A549 (cell line): ENCODE data around the gene NDUFAF5. TPM values are rescaled to one million over a fixed set of nuclear protein-coding genes. Genes with fewer than 3 reads are reported as not detected.
A peak's percentile ranks its signal among the peaks of the same experiment; 100 is the strongest.

Source experiments
- ATAC-seq, 2 experiments: fragments of 200-7000 bp in 1 of 2; fragments of >200 bp in 1 of 2; cut with Nextera tagmentation in 1 of 2; cut with Tn5 transposase in 1 of 2; 3 replicates each; pipeline versions ENCODE4 v1.8.0 to v1.9.1; 2018 to 2020; ENCODE audit warnings: mild to moderate bottlenecking in 1 of 2, moderate library complexity in 1 of 2
- CTCF ChIA-PET: fragments of 300-600 bp; sonication (Branson Sonifier 250); formaldehyde crosslinking; extraction: SDS; loops from one replicate; lab custom pipeline; 2021; ENCODE audit warnings: antibody characterized with exemption, inconsistent platforms; lab: Yijun Ruan, JAX
- POLR2A ChIA-PET: fragments of 350-600 bp; formaldehyde crosslinking; extraction: SDS; loops from one replicate; lab custom pipeline; 2021; ENCODE audit warnings: antibody characterized with exemption, inconsistent platforms; lab: Yijun Ruan, JAX
- DNase-seq, 2 experiments: peaks; one replicate each; pipeline versions ENCODE4 v3.0.0 to v3.0.0-alpha.2; 2011 to 2016; ENCODE audit warnings: low read depth in 1 of 2, low spot score in 1 of 2
- FAIRE-seq: peaks from 2 replicates; lab custom pipeline; 2011; peaks lifted over from hg19 to GRCh38; lab: Jason Lieb, UNC
- H3K27ac ChIP-seq, 2 experiments: fragments of >200 bp; sonication (Bioruptor Twin); formaldehyde crosslinking; 3 replicates each; pipeline ENCODE4 v1.5.1; 2016 to 2017
- H3K4me1 ChIP-seq: fragments of >200 bp; sonication (Bioruptor Twin); formaldehyde crosslinking; 3 replicates; pipeline ENCODE4 v1.6.1; 2016
- H3K4me2 ChIP-seq: fragments of >200 bp; sonication (Bioruptor Twin); formaldehyde crosslinking; 3 replicates; pipeline ENCODE4 v1.6.1; 2016
- H3K4me3 ChIP-seq: fragments of >200 bp; sonication (Bioruptor Twin); formaldehyde crosslinking; 3 replicates; pipeline ENCODE4 v1.5.1; 2016
- H3K9me3 ChIP-seq: fragments of >200 bp; sonication (Bioruptor Twin); formaldehyde crosslinking; 3 replicates; pipeline ENCODE4 v1.6.1; 2016
- BHLHE40 ChIP-seq: IDR thresholded peaks from 2 replicates; pipeline ENCODE4 v1.6.1; 2012; ENCODE audit warnings: low read depth, low read length, inconsistent platforms
- CBX8 ChIP-seq: fragments of 200-600 bp; sonication (generic); IDR thresholded peaks from 2 replicates; pipeline ENCODE4 v1.6.1; 2016
- EHF ChIP-seq: fragments of 250-450 bp; sonication (Bioruptor Pico); IDR thresholded peaks from 2 replicates; pipeline ENCODE4 v1.5.0; 2020; ENCODE audit warnings: mild to moderate bottlenecking
- EHMT2 ChIP-seq: fragments of 200-600 bp; sonication (generic); IDR thresholded peaks from 2 replicates; pipeline ENCODE4 v1.6.1; 2016; ENCODE audit warnings: antibody characterized with exemption, low read depth, mild to moderate bottlenecking, moderate library complexity
- FOXS1 ChIP-seq: fragments of 250-450 bp; sonication (Bioruptor Pico); IDR thresholded peaks from 2 replicates; pipeline ENCODE4 v1.5.0; 2020; ENCODE audit warnings: mild to moderate bottlenecking, moderate library complexity
- JUN ChIP-seq, 2 experiments: fragments of >200 bp; sonication (Bioruptor Twin); formaldehyde crosslinking; IDR thresholded peaks; 2 replicates in 1 of 2; 3 replicates in 1 of 2; pipeline ENCODE4 v1.6.1; 2016 to 2017
- JUNB ChIP-seq: fragments of >200 bp; sonication (Bioruptor Twin); formaldehyde crosslinking; IDR thresholded peaks from 2 replicates; pipeline ENCODE4 v1.6.1; 2016
- KDM1A ChIP-seq: fragments of 200-600 bp; sonication (generic); IDR thresholded peaks from 2 replicates; pipeline ENCODE4 v1.6.1; 2016; ENCODE audit warnings: low read depth, mild to moderate bottlenecking
- MAFK ChIP-seq: fragments of 450-650 bp; IDR thresholded peaks from 2 replicates; pipeline ENCODE4 v1.6.1; 2014; ENCODE audit not compliant: partially characterized antibody
- MYC ChIP-seq: IDR thresholded peaks from 2 replicates; pipeline ENCODE4 v1.6.1; 2012; ENCODE audit warnings: mild to moderate bottlenecking, inconsistent platforms, low read length, improper control_type of control experiment, borderline replicate concordance
- NFE2L2 ChIP-seq: fragments of 150-350 bp; conservative IDR thresholded peaks from 2 replicates; pipeline ENCODE4 v1.6.1; 2014; ENCODE audit warnings: low read length
- NPAS2 ChIP-seq: fragments of 250-450 bp; sonication (Bioruptor Pico); IDR thresholded peaks from 2 replicates; pipeline ENCODE4 v1.8.0; 2022; ENCODE audit warnings: mild to moderate bottlenecking, moderate library complexity, borderline replicate concordance
- NR3C1 ChIP-seq: fragments of >200 bp; sonication (Bioruptor Twin); formaldehyde crosslinking; IDR thresholded peaks from 3 replicates; pipeline ENCODE4 v1.6.1; 2017
- POLR2A ChIP-seq: IDR thresholded peaks from 2 replicates; pipeline ENCODE4 v1.6.1; 2012; ENCODE audit warnings: mild to moderate bottlenecking, low read length
- RCOR1 ChIP-seq: fragments of 150-350 bp; IDR thresholded peaks from 2 replicates; pipeline ENCODE4 v1.6.1; 2014; ENCODE audit warnings: antibody characterized with exemption, low read length, low read depth
- RFX5 ChIP-seq: fragments of 450-650 bp; IDR thresholded peaks from 2 replicates; pipeline ENCODE4 v1.7.1; 2014; ENCODE audit warnings: antibody characterized with exemption, mild to moderate bottlenecking, moderate library complexity
- RNF2 ChIP-seq: fragments of 200-600 bp; sonication (generic); IDR thresholded peaks from 2 replicates; pipeline ENCODE4 v1.6.1; 2016; ENCODE audit warnings: low read depth, mild to moderate bottlenecking, antibody characterized with exemption, moderate library complexity, borderline replicate concordance
- TFCP2L1 ChIP-seq: fragments of 250-450 bp; sonication (Bioruptor Pico); IDR thresholded peaks from 2 replicates; pipeline ENCODE4 v1.5.0; 2021; ENCODE audit warnings: mild to moderate bottlenecking
- TP53 ChIP-seq: fragments of 250-450 bp; sonication (Bioruptor Pico); IDR thresholded peaks from 2 replicates; pipeline ENCODE4 v1.5.0; 2021; ENCODE audit warnings: mild to moderate bottlenecking, moderate library complexity
- ZC3H11A ChIP-seq: fragments of 450-650 bp; IDR thresholded peaks from 2 replicates; pipeline ENCODE4 v1.6.1; 2014; ENCODE audit warnings: antibody characterized with exemption, mild to moderate bottlenecking
- ZFP36 ChIP-seq: fragments of 450-650 bp; IDR thresholded peaks from 2 replicates; pipeline ENCODE4 v1.6.1; 2014; ENCODE audit warnings: borderline replicate concordance; ENCODE audit not compliant: partially characterized antibody
- ZSCAN20 ChIP-seq: fragments of 250-450 bp; sonication (Bioruptor Pico); IDR thresholded peaks from 2 replicates; pipeline ENCODE4 v1.8.0; 2022; ENCODE audit warnings: mild to moderate bottlenecking, moderate library complexity
- WGBS: methylation state at CpG from one replicate; pipeline ENCODE4 v1.1.6; 2017; ENCODE audit errors: missing lambda C conversion rate; 5-methylcytosine and 5-hydroxymethylcytosine counted together
- polyA plus RNA-seq, 4 experiments: library from polyadenylated mRNA; depleted of rRNA in 3 of 4; stranded (reverse); fragments of >200 nt; fragmentation: RNase III in 1 of 4; extraction: RNeasy Plus Mini Kit Qiagen cat#74134 plus additional on column Dnase treatment in 1 of 4; gene quantifications; 2 replicates in 3 of 4; 3 replicates in 1 of 4; pipeline ENCODE4 v1.2.3, GENCODE V29; 2011 to 2017
- TF ChIP-seq, protein P1 (sequence below): fragments of 250-450 bp; sonication (Bioruptor Pico); IDR thresholded peaks from 2 replicates; pipeline ENCODE4 v1.5.0; 2020; ENCODE audit warnings: low read depth, mild to moderate bottlenecking, moderate library complexity
- TF ChIP-seq, protein P2 (sequence below): fragments of 250-450 bp; sonication (Bioruptor Pico); IDR thresholded peaks from 2 replicates; pipeline ENCODE4 v1.5.0; 2021; ENCODE audit warnings: mild to moderate bottlenecking, moderate library complexity, borderline replicate concordance
- TF ChIP-seq, protein P3 (sequence below): fragments of >200 bp; sonication (Bioruptor Twin); formaldehyde crosslinking; IDR thresholded peaks from 3 replicates; pipeline ENCODE4 v1.5.1; 2016
- TF ChIP-seq, protein P4 (sequence below): fragments of 150-350 bp; IDR thresholded peaks from 2 replicates; pipeline ENCODE4 v1.6.1; 2014; ENCODE audit warnings: low read depth, mild to moderate bottlenecking, low read length

The NDUFAF5 gene
- polyA plus RNA-seq, 2 of the 4 experiments (the other 2 are of a cell fraction) = 29.2 to 53.5 TPM

DNA sequence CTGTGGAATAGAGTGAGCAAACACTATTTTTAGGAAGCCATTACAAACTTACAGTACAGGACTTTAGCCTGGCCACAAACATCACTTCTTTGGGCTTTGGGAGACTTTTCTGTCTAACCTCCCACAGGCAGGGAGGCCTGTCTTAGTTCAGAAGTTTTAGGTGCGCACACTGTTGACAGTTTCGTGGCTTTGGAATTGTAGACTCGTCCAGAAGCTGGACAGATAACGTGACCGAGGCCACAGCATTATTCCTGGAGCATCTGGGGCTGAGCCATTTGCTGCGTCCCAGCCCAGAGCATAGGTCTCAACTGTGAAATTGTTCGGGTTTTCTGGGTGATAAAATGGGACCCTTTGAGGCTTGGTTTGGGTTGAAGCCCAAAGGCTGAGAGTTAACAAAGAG lies 53.8 kb downstream of the NDUFAF5 start (continued):
- TF ChIP-seq JUN (IDR thresholded peaks at IDR 0.05) (no peak), TP53 (CRISPR knock-in tag) (no peak), EHMT2 (no peak)
- TF ChIP-seq, protein P1, sequence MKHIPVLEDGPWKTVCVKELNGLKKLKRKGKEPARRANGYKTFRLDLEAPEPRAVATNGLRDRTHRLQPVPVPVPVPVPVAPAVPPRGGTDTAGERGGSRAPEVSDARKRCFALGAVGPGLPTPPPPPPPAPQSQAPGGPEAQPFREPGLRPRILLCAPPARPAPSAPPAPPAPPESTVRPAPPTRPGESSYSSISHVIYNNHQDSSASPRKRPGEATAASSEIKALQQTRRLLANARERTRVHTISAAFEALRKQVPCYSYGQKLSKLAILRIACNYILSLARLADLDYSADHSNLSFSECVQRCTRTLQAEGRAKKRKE (CRISPR knock-in tag) = no peak
- TF ChIP-seq, all 56 proteins: peak for 0

DNA sequence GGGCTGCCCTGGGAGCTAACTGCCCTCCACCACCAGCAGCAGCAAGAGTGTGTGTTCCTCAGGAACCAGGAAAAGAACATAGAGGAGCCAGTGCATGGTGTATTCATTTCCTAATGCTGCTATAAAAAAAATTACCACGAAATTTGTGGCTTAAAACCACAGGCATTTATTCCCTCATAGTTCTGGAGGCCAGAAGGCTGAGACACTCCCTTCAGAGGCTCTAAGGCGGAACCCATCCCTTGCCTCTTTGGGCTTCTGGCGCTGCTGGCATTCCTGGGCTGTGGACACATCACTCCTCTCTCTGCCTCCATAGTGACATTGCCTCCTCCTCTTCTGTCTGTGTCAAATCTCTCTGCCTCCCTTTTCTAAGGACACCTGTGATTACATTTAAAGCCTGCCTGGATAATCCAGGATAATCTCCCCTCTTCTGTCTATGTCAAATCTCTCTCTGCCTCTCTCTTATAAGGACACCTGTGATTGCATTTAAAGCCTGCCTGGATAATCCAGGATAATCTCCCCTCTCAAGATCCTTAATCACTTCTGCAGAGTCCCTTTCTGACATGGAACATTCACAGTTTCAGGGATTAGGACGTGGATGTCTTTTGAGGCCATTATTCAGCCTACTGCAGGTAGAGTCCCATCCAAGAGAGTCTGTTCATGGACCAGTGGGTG lies 54.7 kb downstream of the NDUFAF5 start:
- no peaks in the 10 kb centered on the region for H3K9me3 ChIP-seq
- DNase-seq (no peak), ATAC-seq (peak; percentile 28 to 30; a peak in 3 of 6 replicates), FAIRE-seq (no peak)
- 19% methylated on average over 4 of the region's 4 CpGs for WGBS
- no peak overlapping the region for H3K4me2 ChIP-seq
- ChIA-PET CTCF (interaction anchor here (0.8 to 1.2 kb wide), 2 partner anchors 8 to 17 kb away, joined by 3 to 4 read pairs; no protein-coding TSS in a partner anchor), POLR2A (no interaction called here)
- H3K27ac ChIP-seq = no peak overlapping the region
- TF ChIP-seq MAFK = no peak
- no peak for TF ChIP-seq FOXS1 (CRISPR knock-in tag)
- no peak for TF ChIP-seq MYC
- no peak for TF ChIP-seq NR3C1
- no peak for TF ChIP-seq RCOR1
- TF ChIP-seq, protein P1 (CRISPR knock-in tag) = no peak
- no peak for TF ChIP-seq JUNB
- no peak for TF ChIP-seq TP53 (CRISPR knock-in tag)
- TF ChIP-seq, protein P2, sequence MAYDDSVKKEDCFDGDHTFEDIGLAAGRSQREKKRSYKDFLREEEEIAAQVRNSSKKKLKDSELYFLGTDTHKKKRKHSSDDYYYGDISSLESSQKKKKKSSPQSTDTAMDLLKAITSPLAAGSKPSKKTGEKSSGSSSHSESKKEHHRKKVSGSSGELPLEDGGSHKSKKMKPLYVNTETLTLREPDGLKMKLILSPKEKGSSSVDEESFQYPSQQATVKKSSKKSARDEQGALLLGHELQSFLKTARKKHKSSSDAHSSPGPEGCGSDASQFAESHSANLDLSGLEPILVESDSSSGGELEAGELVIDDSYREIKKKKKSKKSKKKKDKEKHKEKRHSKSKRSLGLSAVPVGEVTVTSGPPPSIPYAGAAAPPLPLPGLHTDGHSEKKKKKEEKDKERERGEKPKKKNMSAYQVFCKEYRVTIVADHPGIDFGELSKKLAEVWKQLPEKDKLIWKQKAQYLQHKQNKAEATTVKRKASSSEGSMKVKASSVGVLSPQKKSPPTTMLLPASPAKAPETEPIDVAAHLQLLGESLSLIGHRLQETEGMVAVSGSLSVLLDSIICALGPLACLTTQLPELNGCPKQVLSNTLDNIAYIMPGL = no peak
- TF ChIP-seq, protein P3, sequence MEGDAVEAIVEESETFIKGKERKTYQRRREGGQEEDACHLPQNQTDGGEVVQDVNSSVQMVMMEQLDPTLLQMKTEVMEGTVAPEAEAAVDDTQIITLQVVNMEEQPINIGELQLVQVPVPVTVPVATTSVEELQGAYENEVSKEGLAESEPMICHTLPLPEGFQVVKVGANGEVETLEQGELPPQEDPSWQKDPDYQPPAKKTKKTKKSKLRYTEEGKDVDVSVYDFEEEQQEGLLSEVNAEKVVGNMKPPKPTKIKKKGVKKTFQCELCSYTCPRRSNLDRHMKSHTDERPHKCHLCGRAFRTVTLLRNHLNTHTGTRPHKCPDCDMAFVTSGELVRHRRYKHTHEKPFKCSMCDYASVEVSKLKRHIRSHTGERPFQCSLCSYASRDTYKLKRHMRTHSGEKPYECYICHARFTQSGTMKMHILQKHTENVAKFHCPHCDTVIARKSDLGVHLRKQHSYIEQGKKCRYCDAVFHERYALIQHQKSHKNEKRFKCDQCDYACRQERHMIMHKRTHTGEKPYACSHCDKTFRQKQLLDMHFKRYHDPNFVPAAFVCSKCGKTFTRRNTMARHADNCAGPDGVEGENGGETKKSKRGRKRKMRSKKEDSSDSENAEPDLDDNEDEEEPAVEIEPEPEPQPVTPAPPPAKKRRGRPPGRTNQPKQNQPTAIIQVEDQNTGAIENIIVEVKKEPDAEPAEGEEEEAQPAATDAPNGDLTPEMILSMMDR = no peak
- TF ChIP-seq NPAS2 (CRISPR knock-in tag) = no peak
- no peak for TF ChIP-seq ZC3H11A
- H3K4me3 ChIP-seq = no peak overlapping the region
- H3K4me1 ChIP-seq = no peaks in the 10 kb centered on the region

DNA sequence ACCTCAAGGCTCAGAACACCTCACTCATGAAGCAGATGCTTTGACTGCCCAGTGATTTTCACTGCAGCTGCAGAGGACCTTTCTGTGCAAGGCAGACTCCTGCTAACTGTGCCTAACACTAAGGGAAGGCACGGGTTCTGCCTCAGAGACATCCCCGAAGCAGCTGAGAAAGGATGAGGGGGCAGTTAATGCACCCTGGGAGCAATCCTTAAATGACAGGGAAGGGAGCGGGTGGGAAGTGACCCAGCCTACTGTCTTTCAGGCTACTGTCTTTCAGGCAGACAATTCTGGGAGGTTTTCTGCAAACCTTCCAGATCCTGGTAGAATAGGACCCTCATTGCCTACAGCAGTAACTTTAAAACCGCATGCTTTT lies 55.3 kb downstream of the NDUFAF5 start:
- FAIRE-seq = no peak
- H3K27ac ChIP-seq = no peak overlapping the region
- no peaks in the 10 kb centered on the region for H3K4me1 ChIP-seq
- ChIA-PET POLR2A (no interaction called here), CTCF (no interaction called here)
- TF ChIP-seq ZFP36 (no peak), CBX8 (no peak), TFCP2L1 (CRISPR knock-in tag) (no peak), RFX5 (no peak), ZSCAN20 (no peak), NR3C1 (no peak), POLR2A (no peak), JUNB (no peak), FOXS1 (CRISPR knock-in tag) (no peak), RNF2 (no peak), NFE2L2 (no peak), EHF (CRISPR knock-in tag) (no peak), BHLHE40 (no peak), KDM1A (no peak)
- TF ChIP-seq, protein P4, sequence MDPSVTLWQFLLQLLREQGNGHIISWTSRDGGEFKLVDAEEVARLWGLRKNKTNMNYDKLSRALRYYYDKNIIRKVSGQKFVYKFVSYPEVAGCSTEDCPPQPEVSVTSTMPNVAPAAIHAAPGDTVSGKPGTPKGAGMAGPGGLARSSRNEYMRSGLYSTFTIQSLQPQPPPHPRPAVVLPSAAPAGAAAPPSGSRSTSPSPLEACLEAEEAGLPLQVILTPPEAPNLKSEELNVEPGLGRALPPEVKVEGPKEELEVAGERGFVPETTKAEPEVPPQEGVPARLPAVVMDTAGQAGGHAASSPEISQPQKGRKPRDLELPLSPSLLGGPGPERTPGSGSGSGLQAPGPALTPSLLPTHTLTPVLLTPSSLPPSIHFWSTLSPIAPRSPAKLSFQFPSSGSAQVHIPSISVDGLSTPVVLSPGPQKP = no peak
- TF ChIP-seq, protein P1 (CRISPR knock-in tag) = no peak
- peak in 1 of 2 experiments; percentile 16; a peak in 1 of 6 replicates for ATAC-seq
- DNase-seq = no peak
- H3K4me3 ChIP-seq = no peak overlapping the region
- WGBS = 34% methylated on average over 4 of the region's 4 CpGs
- H3K4me2 ChIP-seq = no peak overlapping the region
- no peaks in the 10 kb centered on the region for H3K9me3 ChIP-seq
